SIG-M5 (cell line): ENCODE results near the gene TPP2.

Source experiments
- DNase-seq: peaks from one replicate; lab custom pipeline; 2025; lab: John Stamatoyannopoulos, UW

Gene TPP2

GRCh38 chr13:102657630-102658029 lies 60.8 kb downstream of the TPP2 start:
- DNase-seq: no peak

- DNase-seq: no peak
These were observed 61.9 kb downstream of the TPP2 start for GRCh38 chr13:102658660-102659059.

GRCh38 chr13:102659168-102659713 lies 62.5 kb downstream of the TPP2 start:
- DNase-seq: no peak

GRCh38 chr13:102667023-102667422 lies 70.2 kb downstream of the TPP2 start:
- no peak for DNase-seq

- DNase-seq: no peak
These were observed 71.1 kb downstream of the TPP2 start for GRCh38 chr13:102667911-102668310.

- no peak for DNase-seq
These were observed 73.3 kb downstream of the TPP2 start for GRCh38 chr13:102670130-102670529.

- no peak for DNase-seq
These were observed 78.3 kb downstream of the TPP2 start for GRCh38 chr13:102675115-102675514.

- DNase-seq: no peak
These were observed 80.3 kb downstream of the TPP2 start for GRCh38 chr13:102677122-102677521.

- no peak for DNase-seq
These were observed 81.7 kb downstream of the TPP2 start for GRCh38 chr13:102678339-102679107.

- DNase-seq: no peak
These were observed 82.8 kb downstream of the TPP2 start for GRCh38 chr13:102679449-102680132.

GRCh38 chr13:102680133-102680717 lies 83.4 kb downstream of the TPP2 start:
- DNase-seq: no peak

GRCh38 chr13:102680842-102681740 lies 84.3 kb downstream of the TPP2 start:
- peak; percentile 29 for DNase-seq

GRCh38 chr13:102682211-102682610 lies 85.4 kb downstream of the TPP2 start:
- DNase-seq: no peak

- DNase-seq: no peak
These were observed 85.9 kb downstream of the TPP2 start for GRCh38 chr13:102682727-102683126.

GRCh38 chr13:102683637-102684036 lies 86.9 kb downstream of the TPP2 start:
- DNase-seq: no peak

- no peak for DNase-seq
These were observed 89.2 kb downstream of the TPP2 start for GRCh38 chr13:102686024-102686423.

- no peak for DNase-seq
These were observed 90.7 kb downstream of the TPP2 start for GRCh38 chr13:102687520-102687919.

GRCh38 chr13:102688306-102688973 lies 91.7 kb downstream of the TPP2 start:
- DNase-seq: no peak

- DNase-seq: no peak
These were observed 94.1 kb downstream of the TPP2 start for GRCh38 chr13:102690883-102691282.

GRCh38 chr13:102692491-102692826 lies 95.7 kb downstream of the TPP2 start:
- DNase-seq: no peak

- no peak for DNase-seq
These were observed 96.5 kb downstream of the TPP2 start for GRCh38 chr13:102693250-102693649.
